Hippocampal formation (tissue), 2 donors: ENCODE data around the gene CACNG4.
"Not testable (repeated sequence)": the region's sequence is repeated elsewhere in the genome, so short reads cannot be mapped to it uniquely, and the experiment has no call there.

Source experiments
- DNase-seq, 2 donors: peaks; one replicate each; lab custom pipeline; 2025; lab: John Stamatoyannopoulos, UW

Gene CACNG4

DNA sequence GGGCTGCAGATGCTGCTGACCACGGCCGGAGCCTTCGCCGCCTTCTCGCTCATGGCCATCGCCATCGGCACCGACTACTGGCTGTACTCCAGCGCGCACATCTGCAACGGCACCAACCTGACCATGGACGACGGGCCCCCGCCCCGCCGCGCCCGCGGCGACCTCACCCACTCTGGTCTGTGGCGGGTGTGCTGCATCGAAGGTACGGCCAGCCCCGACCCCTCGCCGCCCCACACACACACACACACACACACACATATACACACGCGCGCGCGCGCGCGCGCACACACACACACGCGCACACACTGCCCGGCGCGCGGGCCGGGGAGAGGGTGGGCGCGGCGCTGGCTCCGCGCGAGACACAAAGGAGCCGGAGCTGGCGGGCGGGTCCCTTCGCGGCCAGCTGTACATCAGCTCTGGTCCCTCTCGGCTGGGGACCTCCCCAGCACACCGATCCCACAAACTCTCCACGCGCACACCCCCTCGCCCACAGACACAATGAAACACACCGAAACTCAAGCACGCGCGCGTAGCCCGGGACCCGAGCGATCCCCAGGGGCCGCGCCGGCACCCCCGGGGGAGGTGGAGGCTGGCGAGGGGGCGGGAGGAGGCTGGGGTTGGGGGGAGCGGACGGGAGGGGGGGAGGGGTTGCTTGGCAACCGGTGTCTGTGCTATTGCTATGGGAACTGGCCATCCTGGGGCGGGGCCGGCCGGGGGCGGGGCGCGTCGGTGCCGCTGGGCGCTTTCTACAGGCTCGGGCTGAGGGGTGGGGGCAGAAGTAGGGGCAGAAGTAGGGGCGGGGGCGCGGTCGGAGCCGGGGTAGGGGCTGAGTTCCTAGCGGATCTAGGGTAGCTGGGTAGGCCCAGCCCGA is 658 bp downstream of the CACNG4 start:
- no peak for DNase-seq

DNA sequence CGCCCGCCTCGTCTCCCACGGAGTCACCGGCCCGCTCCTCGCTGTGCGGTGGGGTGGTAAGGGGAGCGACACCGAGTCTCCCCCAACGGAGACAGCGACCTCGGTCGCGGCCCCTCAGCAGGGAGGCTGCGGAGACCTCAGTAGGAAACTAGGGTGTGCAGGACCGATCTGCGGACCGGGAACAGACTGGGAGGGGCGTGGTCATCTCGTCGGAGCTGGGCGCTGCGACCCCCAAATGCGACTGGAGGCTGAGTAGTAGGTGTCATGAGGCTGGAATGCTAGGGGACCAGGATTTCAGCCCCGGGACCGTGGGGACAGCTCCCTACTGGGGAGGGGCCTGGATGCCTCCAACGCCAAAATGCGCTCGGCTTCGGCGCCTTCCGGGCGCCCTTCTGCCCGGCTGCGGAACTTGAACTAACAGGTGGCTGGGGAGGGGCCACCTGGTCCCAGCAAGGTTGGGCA is 1.3 kb downstream of the CACNG4 start:
- no peak for DNase-seq

GRCh38 chr17:66966298-66966697 is 1.8 kb downstream of the CACNG4 start:
- DNase-seq = no peak

GRCh38 chr17:66966704-66967418 is 2.4 kb downstream of the CACNG4 start:
- DNase-seq = no peak

DNA sequence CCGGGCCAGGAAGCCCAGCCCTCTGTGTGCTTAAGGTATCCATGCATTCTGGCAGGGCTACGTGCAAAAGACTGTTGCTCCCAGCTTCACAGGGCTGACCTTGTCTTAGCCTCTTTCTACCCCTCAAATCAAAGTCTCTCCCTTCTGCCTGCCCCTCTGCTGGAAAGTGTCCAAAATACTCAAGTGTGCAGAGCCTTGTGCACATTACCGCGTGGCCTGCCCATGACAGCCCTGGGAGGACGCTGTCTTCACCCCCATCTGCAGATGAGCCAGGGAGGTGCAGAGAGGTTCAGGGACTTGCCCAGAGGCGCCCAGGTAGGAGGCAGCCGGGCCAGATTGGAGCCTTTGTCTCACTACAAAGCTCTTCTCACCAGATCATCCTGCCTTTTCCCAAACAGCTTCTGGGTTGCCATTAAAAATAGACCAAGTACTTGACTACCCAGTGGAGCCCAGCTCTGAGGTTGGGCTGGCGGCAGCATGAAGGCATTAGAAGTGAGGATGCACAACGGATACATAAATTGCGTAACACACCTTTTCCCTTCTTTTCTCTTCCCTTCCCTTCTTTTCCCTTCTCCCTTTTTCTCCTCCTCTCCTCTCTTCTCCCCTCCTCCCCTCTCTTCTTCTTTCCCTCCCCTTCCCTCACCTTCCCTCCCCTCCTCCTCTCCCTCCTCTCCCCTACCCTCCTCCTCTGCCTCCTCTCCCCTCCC is 3.5 kb downstream of the CACNG4 start:
- no peak for DNase-seq

GRCh38 chr17:66968916-66969315 is 4.4 kb downstream of the CACNG4 start:
- DNase-seq = no peak

DNA sequence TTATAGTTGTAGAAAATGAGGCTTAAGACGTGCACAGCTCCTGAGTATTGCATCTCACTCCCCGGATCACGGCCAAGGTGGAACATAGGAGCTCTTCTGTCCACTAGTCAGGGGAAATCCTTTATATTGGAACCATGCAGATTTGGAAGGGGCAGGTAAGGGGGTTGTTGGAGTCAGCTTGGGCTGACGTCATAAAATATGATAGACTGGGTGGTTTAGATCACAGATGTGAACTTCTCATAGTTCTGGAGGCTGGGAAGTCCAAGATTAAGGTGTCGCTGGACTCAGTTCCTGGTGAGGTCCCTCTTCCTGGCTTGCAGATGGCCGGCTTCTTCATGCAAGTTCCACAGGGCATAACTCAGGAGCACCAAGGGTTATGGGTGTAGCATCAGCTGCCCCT is 5.6 kb downstream of the CACNG4 start:
- no peak for DNase-seq

GRCh38 chr17:66970797-66971196 is 6.3 kb downstream of the CACNG4 start:
- DNase-seq = no peak

DNA sequence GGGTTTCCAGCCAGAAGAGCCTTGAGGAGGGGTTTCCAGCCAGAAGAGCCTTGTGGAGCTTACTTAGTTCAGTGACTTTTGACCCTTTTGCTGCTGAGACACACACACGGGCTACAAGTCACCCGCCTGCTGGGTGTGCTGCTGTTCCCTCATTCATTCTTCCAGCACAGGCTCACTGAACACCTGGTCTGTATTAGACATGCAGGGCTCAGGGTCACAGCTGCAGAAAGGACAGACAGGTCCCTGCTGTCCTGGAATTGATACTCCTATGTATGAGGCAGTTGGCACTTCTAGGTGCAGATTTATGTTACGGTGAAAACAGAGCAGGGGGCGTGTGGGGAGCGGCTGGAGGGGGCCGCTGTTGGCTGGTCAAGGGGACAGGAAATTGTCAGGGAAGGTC is 6.8 kb downstream of the CACNG4 start:
- DNase-seq = no peak

GRCh38 chr17:66971730-66972441 is 7.4 kb downstream of the CACNG4 start:
- DNase-seq = no peak

DNA sequence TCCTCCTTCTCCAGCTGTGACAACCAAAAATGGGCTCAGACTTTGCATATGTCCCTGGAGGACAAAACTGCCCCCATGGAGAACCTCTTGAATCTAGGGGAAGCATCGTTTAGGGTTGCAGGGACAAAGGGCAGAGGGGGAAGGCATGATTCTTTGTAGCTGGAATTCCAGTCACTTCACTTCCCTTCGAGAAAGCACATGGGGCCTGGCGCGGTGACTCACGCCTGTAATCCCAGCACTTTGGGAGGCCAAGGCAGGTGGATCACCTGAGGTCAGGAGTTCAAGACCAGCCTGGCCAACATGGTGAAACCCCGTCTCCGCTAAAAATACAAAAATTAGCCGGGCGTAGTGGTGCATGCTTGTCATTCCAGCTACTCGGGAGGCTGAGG is 7.9 kb downstream of the CACNG4 start:
- DNase-seq = not testable (repeated sequence)

DNA sequence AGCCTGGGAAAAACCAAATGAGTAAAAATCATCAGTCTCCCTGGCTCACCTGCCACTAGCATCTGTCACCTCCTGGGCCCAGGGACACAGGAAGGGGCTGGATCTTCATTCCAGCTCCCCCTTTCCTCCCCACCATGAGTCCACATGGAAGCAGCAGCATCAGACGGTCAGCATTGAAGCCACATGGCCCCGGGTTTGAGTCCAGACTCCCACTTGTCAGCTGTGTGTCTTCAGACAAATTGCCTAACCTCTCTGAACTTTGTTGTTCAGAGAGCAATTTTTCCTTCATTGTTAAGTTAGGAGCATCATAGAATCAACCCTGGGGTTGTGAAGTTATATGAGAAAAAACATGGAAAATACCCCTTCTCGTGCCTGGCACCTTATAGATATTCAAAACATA is 10.7 kb downstream of the CACNG4 start:
- no peak for DNase-seq

GRCh38 chr17:66975614-66976378 is 11.3 kb downstream of the CACNG4 start:
- DNase-seq = no peak

DNA sequence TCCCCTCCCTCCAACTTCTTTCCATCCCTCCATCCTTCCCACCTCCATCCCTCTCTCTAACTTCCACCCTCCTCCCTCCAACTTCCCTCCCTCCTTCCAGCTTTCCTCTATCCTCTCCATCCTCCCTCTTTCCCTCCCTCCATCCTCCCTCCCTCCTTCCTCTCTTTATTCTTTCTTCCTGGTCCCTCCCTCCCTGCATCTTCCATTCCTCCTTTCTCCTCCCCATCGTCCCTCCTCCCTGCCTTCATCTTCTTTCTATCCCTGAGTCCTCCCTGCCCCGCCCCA is 11.8 kb downstream of the CACNG4 start:
- DNase-seq = no peak

DNA sequence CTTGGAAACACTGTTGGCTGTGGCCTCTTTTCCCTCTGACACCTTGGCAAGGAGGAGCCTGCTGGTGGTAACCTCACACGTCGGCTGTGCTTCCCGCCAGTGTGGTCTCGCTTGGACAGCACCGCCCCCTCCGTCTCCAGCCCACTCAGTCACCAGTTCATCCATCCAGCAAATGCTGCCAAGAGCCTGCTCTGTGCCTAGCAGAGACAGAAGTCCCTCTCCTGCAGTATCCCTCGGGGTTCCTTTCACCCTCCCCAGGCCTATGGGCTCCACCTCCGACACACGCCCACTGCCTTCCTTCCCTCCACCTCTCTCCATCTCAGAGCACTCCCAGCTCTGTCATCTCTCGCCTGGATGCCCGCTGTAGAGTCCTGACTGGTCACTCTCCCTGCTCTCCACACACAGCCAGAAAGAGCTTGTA is 12.3 kb downstream of the CACNG4 start:
- DNase-seq = no peak

- DNase-seq = no peak
Observed at GRCh38 chr17:66978514-66979061, 14.1 kb downstream of the CACNG4 start.

DNA sequence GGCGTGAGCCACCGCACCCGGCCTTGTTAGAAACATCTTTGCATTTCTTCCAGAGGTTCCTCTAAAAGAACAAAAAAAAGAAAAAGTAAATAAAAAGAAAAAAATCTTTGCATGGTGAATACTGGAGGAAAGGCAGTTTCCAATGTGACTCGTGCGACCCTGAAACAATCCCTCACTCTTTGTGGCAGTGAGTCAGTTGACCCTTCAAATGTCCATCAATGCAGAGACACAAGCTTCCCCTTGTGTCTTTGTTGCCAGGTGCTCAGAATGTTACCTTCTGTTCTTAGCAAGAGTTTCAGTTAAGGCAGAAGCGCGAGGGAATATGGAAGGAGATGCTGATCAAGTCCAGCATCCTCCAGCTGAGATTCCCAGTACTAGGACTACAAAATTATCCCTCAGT is 16.4 kb downstream of the CACNG4 start:
- DNase-seq = no peak

GRCh38 chr17:66981983-66982508 is 17.5 kb downstream of the CACNG4 start:
- no peak for DNase-seq

DNA sequence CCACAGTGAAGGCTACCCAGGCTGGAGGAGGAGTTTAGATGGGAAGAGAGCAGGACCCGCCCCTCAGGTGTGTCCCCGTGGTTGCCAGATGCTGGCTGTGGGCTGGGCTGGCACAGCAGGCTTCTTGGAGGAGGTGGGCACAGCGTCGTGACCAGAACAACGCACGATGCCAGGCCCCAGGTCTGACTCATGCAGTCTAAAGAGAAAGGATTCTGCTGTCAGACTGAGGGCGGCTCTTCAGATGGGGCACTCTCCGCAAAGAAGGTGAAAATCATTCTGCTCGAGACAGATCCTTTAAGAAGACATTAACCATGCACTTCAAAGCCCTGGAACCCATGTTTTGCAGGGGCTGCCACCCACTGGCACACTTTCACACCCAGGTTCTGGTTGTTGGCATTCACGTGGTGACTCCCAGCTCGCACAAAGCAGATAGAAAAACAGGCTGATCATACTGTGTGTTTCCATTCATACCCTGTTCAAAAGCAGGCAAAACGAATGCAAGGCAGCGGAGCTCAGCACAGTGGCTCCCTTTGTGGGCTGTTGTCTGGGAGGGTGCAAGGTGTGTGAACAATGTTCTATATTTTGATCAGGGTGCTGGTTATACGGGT is 19.0 kb downstream of the CACNG4 start:
- DNase-seq = no peak

GRCh38 chr17:66984730-66985129 is 20.2 kb downstream of the CACNG4 start:
- DNase-seq = no peak
